Measurements from ENCODE around the gene HYDIN. TPM values are rescaled to one million over a fixed set of nuclear protein-coding genes. Genes with fewer than 3 reads are reported as not detected.
A peak's percentile ranks its signal among the peaks of the same experiment; 100 is the strongest.

Gene HYDIN
- polyA plus RNA-seq, 2 of the 4 experiments (the other 2 are of a cell fraction), result 0.23 to 0.41 TPM

DNA sequence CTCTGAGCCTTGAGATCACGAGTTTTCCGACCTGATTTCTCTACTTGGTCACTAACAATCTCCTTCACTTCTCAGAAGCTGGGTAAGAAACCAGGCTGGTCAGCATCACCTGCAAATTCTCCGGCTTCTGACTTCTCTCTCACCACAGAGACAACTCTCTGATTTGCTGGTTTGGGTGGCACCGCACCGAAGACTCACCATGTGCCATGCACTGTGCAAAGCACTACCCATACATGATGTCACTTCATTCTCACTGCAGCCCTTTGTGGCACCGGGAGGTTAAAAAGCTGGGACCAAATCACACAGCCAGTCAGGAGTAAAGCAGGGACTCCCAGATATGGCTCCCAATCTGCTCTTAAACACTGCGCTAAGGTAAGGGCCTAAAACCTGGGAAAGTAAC is 430.2 kb downstream of the HYDIN start:
- FAIRE-seq, result no peak
- H3K9me3 ChIP-seq, result no peaks in the 10 kb centered on the region; the same call in 1 of the 3 replicates
- no peak for DNase-seq (ENCODE audit: low read depth in 1 of 2, low spot score in 1 of 2)
- H3K4me1 ChIP-seq, result peaks cover 10% of the 10 kb centered on the region; the same call in 2 of the 3 replicates
- TF ChIP-seq MYC (IDR thresholded peaks at IDR 0.05; ENCODE audit: borderline replicate concordance, low read length), result no peak
- H3K4me2 ChIP-seq, result peak overlapping the region; percentile 90
- 6% methylated on average over 7 of the region's 7 CpGs for WGBS (ENCODE audit: missing lambda C conversion rate)
- ChIA-PET CTCF (interaction anchor here (1.0 to 1.2 kb wide), 2 partner anchors 13 to 122 kb away, joined by 3 read pairs; no protein-coding TSS in a partner anchor), POLR2A (no interaction called here)
- peak overlapping the region; percentile 80 for H3K4me3 ChIP-seq
- ATAC-seq, result no peak
- H3K27ac ChIP-seq, result peak overlapping the region; percentile 77 to 91

DNA sequence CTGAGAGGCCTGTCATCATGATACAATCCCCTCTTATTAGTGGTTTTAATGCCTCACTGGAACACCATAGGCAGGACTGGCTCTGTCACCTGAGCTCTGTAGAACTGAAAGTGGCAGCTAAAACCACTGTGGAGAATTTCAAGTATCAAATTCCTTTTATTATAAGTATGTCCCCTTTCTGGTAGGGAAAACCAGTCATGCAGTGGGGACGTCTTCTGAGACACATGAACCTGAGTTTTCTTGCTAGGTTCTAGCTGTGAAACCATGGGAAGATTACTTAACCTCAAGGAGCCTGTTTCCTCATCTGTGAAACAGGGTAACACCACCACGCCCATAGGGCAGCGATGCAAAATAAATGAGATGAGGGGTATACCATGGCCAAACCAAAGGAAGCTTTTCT is 434.2 kb downstream of the HYDIN start:
- H3K4me2 ChIP-seq, result no peak overlapping the region
- H3K27ac ChIP-seq, result no peak overlapping the region
- 87% methylated on average over 3 of the region's 3 CpGs for WGBS (ENCODE audit: missing lambda C conversion rate)
- CTCF ChIA-PET, result interaction anchor here (0.7 to 1.0 kb wide), 2 partner anchors 9 to 617 kb away, joined by 3 read pairs; no protein-coding TSS in a partner anchor
- DNase-seq (ENCODE audit: low read depth in 1 of 2, low spot score in 1 of 2) (no peak), ATAC-seq (no peak), FAIRE-seq (no peak)
- TF ChIP-seq, protein P1, sequence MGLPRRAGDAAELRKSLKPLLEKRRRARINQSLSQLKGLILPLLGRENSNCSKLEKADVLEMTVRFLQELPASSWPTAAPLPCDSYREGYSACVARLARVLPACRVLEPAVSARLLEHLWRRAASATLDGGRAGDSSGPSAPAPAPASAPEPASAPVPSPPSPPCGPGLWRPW (IDR thresholded peaks at IDR 0.05), result no peak
- TF ChIP-seq ESRRA (IDR thresholded peaks at IDR 0.05; ENCODE audit: borderline replicate concordance, low read length) (no peak), TFCP2L1 (CRISPR knock-in tag; IDR thresholded peaks at IDR 0.05) (no peak)
- POLR2A ChIA-PET, result no interaction called here
- no peak overlapping the region for H3K4me3 ChIP-seq
- H3K9me3 ChIP-seq, result no peaks in the 10 kb centered on the region
- peaks cover 10% of the 10 kb centered on the region; the same call in 2 of the 3 replicates for H3K4me1 ChIP-seq

DNA sequence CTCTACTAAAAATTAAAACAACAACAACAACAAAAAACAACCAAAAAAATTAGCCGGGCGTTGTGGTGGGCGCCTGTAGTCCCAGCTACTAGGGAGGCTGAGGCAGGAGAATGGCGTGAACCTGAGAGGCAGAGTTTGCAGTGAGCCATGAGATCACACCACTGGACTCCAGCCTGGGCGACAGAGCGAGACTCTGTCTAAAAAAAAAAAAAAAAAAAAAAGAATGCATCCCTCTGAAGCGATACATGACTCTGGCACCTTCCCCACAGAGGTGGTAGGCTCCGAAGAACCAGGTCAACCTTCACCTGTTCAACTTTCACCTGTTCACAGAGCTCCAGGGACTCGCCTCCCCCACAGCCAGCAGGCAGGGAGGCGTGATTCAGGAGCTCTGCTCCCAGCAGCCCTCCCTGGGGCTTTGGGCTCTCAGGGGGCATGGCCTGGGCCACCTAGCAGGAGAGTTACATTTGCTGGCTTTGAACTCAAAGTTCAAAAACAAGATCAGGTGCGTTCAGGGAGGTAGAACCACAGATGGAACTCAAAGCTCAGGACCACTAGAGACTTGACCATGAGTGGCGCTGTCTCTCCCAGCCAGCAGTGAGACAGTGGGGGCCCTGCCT is 435.1 kb downstream of the HYDIN start:
- Histone ChIP-seq H3K4me3 (no peak overlapping the region), H3K4me1 (peaks cover 10% of the 10 kb centered on the region; the same call in 2 of the 3 replicates), H3K4me2 (no peak overlapping the region), H3K27ac (no peak overlapping the region), H3K9me3 (no peaks in the 10 kb centered on the region)
- no peak for FAIRE-seq
- TF ChIP-seq HDAC2 (IDR thresholded peaks at IDR 0.05) (no peak), CHD2 (IDR thresholded peaks at IDR 0.05; ENCODE audit: low read length, partially characterized antibody) (no peak), NPAS2 (CRISPR knock-in tag; IDR thresholded peaks at IDR 0.05; ENCODE audit: borderline replicate concordance) (no peak), RFX5 (IDR thresholded peaks at IDR 0.05) (no peak), TFCP2L1 (CRISPR knock-in tag; IDR thresholded peaks at IDR 0.05) (no peak), RCOR1 (IDR thresholded peaks at IDR 0.05; ENCODE audit: low read depth, low read length) (no peak), CBX2 (IDR thresholded peaks at IDR 0.05; ENCODE audit: borderline replicate concordance, low read depth) (no peak), EHMT2 (IDR thresholded peaks at IDR 0.05; ENCODE audit: low read depth) (no peak), FOSB (CRISPR knock-in tag; IDR thresholded peaks at IDR 0.05) (no peak), HEYL (CRISPR knock-in tag; IDR thresholded peaks at IDR 0.05) (no peak)
- TF ChIP-seq, protein P2, sequence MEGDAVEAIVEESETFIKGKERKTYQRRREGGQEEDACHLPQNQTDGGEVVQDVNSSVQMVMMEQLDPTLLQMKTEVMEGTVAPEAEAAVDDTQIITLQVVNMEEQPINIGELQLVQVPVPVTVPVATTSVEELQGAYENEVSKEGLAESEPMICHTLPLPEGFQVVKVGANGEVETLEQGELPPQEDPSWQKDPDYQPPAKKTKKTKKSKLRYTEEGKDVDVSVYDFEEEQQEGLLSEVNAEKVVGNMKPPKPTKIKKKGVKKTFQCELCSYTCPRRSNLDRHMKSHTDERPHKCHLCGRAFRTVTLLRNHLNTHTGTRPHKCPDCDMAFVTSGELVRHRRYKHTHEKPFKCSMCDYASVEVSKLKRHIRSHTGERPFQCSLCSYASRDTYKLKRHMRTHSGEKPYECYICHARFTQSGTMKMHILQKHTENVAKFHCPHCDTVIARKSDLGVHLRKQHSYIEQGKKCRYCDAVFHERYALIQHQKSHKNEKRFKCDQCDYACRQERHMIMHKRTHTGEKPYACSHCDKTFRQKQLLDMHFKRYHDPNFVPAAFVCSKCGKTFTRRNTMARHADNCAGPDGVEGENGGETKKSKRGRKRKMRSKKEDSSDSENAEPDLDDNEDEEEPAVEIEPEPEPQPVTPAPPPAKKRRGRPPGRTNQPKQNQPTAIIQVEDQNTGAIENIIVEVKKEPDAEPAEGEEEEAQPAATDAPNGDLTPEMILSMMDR (IDR thresholded peaks at IDR 0.05), result no peak
- TF ChIP-seq, protein P3, sequence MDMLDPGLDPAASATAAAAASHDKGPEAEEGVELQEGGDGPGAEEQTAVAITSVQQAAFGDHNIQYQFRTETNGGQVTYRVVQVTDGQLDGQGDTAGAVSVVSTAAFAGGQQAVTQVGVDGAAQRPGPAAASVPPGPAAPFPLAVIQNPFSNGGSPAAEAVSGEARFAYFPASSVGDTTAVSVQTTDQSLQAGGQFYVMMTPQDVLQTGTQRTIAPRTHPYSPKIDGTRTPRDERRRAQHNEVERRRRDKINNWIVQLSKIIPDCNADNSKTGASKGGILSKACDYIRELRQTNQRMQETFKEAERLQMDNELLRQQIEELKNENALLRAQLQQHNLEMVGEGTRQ (IDR thresholded peaks at IDR 0.05), result no peak
- TF ChIP-seq, protein P4, sequence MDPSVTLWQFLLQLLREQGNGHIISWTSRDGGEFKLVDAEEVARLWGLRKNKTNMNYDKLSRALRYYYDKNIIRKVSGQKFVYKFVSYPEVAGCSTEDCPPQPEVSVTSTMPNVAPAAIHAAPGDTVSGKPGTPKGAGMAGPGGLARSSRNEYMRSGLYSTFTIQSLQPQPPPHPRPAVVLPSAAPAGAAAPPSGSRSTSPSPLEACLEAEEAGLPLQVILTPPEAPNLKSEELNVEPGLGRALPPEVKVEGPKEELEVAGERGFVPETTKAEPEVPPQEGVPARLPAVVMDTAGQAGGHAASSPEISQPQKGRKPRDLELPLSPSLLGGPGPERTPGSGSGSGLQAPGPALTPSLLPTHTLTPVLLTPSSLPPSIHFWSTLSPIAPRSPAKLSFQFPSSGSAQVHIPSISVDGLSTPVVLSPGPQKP (IDR thresholded peaks at IDR 0.05; ENCODE audit: low read depth, low read length), result no peak
- 90% methylated on average over 12 of the region's 12 CpGs for WGBS (ENCODE audit: missing lambda C conversion rate)
- DNase-seq (ENCODE audit: low read depth in 1 of 2, low spot score in 1 of 2), result no peak
- CTCF ChIA-PET, result interaction anchor here (1.0 kb wide), 1 partner anchor 617 kb away, joined by 3 read pairs; no protein-coding TSS in a partner anchor
- ATAC-seq, result no peak
- POLR2A ChIA-PET, result no interaction called here

All from A549 (cell line).